Lower leg skin (tissue), 4 donors: ENCODE results near the gene NCBP2L. TPM values are rescaled to one million over a fixed set of nuclear protein-coding genes. Genes with fewer than 3 reads are reported as not detected.

Source experiments
- DNase-seq, 2 donors: peaks; one replicate each; pipeline ENCODE4 v3.0.0-alpha.2; 2019; ENCODE audit warnings: low spot score in 2 of 2
- H3K4me3 ChIP-seq: fragments of 200-600 bp; sonication (generic); 2 replicates; pipeline ENCODE4 v1.5.1; 2017; ENCODE audit warnings: mild to moderate bottlenecking, low read depth; ENCODE audit not compliant: poor library complexity, severe bottlenecking
- CTCF ChIP-seq, 3 donors: fragments of 450-650 bp; IDR thresholded peaks; one replicate each; pipeline ENCODE4 v1.5.1; 2016; ENCODE audit warnings: antibody characterized with exemption in 3 of 3, mild to moderate bottlenecking in 3 of 3, moderate library complexity in 2 of 3
- POLR2A ChIP-seq, 2 donors: fragments of 450-650 bp; IDR thresholded peaks; one replicate each; pipeline ENCODE4 v1.6.1; 2016 to 2017; ENCODE audit warnings: antibody characterized with exemption in 2 of 2, mild to moderate bottlenecking in 1 of 2, moderate library complexity in 1 of 2
- WGBS, 2 donors: methylation state at CpG; one replicate each; pipeline ENCODE4 v1.1.5; 2018; 5-methylcytosine and 5-hydroxymethylcytosine counted together
- intact Hi-C: fragments of 100-400 bp; cut with DNase I; formaldehyde crosslinking; loops from one replicate; pipeline ENCODE4 v1.15.0; 2023; ENCODE audit warnings: low total_unique reads
- total RNA-seq, 4 donors: library from RNA; depleted of rRNA; stranded (reverse); fragments of >200 nt; gene quantifications; one replicate each; pipeline ENCODE4 v1.1.0, GENCODE V29; 2016

NCBP2L gene
- total RNA-seq, 4 donors from 2014 or later = 0.23 to 0.32 TPM; not detected in 2

DNA sequence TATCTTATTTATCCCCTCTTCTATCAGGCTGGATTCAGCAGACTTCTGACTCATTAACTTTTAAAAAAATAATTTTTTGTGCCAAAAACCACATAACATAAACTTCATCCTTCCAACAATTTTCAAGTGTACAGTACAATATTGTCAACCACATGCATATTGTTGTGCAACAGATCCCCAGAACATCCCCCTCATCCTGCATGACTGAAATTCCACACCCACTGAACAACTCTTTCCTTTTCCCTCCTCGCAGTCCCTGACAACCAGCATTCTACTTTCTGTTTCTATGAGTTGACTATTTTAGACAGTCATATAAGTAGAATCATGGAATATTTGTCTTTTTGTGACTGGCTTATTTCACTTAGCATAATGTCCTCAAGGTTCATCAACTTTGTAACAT, 45.9 kb downstream of the NCBP2L start:
- 20 to 36% methylated on average over 1 of the region's 1 CpG for WGBS, 2 donors
- H3K4me3 ChIP-seq = no peak overlapping the region
- no peak for DNase-seq
- intact Hi-C loops = no loop called here
- no peak for TF ChIP-seq POLR2A (IDR thresholded peaks at IDR 0.05)
- TF ChIP-seq CTCF (IDR thresholded peaks at IDR 0.05) = no peak

DNA sequence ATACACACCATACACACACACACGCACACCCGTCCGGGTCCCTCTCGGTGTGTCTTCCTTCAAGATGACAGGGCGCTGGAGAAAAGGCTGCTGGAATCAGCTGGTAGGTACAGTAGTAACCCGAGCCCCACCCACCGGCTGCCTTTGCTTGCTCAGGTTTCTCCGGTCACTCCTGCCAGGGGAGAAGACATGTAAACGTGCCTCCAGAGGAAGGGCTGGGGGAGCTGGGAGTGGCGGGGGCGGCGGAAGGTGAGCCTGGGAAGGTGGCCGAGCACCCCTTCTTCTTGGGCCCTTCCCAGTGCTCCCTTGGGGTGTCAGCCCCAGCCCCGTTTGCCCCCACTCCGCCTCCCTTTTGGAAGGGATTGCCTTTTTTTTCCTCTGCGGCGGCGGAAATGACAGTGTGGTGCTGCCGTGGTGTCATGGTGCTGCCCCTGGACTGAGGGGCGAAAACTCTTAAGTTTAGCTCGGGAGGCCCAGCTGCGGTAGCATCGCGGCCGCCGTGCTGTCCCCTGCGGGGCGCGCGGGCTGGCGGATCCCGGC, 48.2 kb downstream of the NCBP2L start, which contains the start of gene MID2:
MID2 (plus strand) TSS at position 169 of the 540 bp plus-strand sequence. CDS start 561 bp downstream, outside the sequence.
- WGBS, 2 donors = 3 to 23% methylated on average over 21 to 30 of the region's 32 CpGs
- TF ChIP-seq POLR2A (IDR thresholded peaks at IDR 0.05) (no peak), CTCF (IDR thresholded peaks at IDR 0.05) (no peak)
- peak within 1 kb of the TSS; percentile 40 for H3K4me3 ChIP-seq
- intact Hi-C loops = no loop called here
- peak; percentile 59 to 94 for DNase-seq

GRCh38 chrX:107826238-107827029, 48.9 kb downstream of the NCBP2L start:
- WGBS, 2 donors = 0 to 28% methylated on average over 3 to 48 of the region's 100 CpGs
- TF ChIP-seq CTCF (IDR thresholded peaks at IDR 0.05) (no peak), POLR2A (IDR thresholded peaks at IDR 0.05) (no peak)
- DNase-seq = no peak
- peak overlapping the region; percentile 40 for H3K4me3 ChIP-seq
- intact Hi-C loops = no loop called here

DNA sequence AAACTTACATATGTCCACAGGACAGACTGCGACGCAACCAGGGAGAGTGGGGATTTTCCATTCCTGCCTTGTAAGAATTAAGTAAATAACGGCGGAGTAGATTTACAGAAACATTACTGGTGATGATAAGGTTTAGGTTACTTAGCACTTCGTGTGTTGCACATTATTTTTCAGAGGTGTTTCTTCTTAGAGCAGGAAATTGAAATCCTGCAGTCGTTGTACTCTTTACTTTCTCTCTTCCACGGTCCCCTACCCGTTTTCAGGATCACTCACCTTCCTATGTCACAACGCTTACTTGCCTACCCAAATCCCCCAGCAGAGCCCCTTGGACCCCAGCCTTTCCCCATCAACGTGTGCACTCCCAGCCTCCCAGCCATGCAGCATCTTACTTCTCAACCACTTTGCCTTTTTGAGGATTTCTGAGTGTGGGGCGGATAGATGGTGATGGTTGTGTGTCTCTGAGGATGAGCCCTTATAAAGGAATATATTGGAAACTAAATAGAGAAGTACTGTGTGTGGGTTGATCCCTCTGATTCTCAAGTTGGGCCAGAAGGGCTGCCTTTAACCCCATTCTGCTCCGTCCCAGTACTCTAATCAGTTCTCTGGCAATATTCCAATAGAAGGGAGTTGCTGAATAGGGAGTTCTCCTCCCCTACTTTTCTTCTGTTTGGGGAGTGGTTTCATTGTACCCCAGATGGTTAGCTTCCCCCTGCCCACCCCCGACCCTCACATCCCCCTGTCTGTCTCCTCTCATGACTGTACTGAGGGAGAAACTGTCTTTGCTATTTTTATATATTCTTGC, 49.7 kb downstream of the NCBP2L start:
- 7 to 39% methylated on average over 13 of the region's 13 CpGs for WGBS, 2 donors
- intact Hi-C loops = no loop called here
- TF ChIP-seq CTCF (IDR thresholded peaks at IDR 0.05) = no peak
- TF ChIP-seq POLR2A (IDR thresholded peaks at IDR 0.05) = no peak
- H3K4me3 ChIP-seq = peak overlapping the region; percentile 40
- DNase-seq = no peak

DNA sequence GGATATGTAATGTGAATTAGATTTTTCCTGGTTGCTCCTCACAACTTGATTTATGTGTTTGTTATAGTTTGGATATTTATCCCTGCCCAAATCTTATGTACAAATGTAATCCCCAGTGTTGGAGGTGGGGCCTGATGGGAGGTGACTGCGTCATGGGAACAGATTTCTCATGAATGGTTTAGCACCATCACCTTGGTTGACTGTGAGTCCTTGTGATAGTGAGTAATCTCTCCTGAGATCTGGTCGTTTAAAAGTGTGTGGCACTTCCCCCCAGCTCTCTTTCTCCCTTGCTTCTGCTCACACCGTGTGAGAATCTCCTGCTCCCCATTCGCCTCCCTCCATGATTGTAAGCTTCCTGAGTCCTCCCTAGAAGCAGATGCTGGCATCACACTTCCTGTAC, 50.3 kb downstream of the NCBP2L start:
- intact Hi-C loops = no loop called here
- no peak for TF ChIP-seq CTCF (IDR thresholded peaks at IDR 0.05)
- no peak for TF ChIP-seq POLR2A (IDR thresholded peaks at IDR 0.05)
- no peak overlapping the region for H3K4me3 ChIP-seq
- 54 to 68% methylated on average over 4 of the region's 4 CpGs for WGBS, 2 donors
- no peak for DNase-seq
